HepG2 (cell line): ENCODE measurements around the gene SASS6. TPM values are rescaled to one million over a fixed set of nuclear protein-coding genes. Genes with fewer than 3 reads are reported as not detected.

ENCODE experiments used
- CHCHD3 ChIP-seq: sonication (generic); formaldehyde crosslinking; IDR thresholded peaks from 2 replicates; pipeline ENCODE4 v1.8.0; 2022; ENCODE audit warnings: mild to moderate bottlenecking, missing genetic modification reagents, moderate library complexity
- KIAA2018 ChIP-seq: sonication (generic); formaldehyde crosslinking; IDR thresholded peaks from 2 replicates; pipeline ENCODE4 v1.5.0; 2020; ENCODE audit warnings: mild to moderate bottlenecking, missing genetic modification reagents, borderline replicate concordance
- POLR2AphosphoS5 ChIP-seq: IDR thresholded peaks from 2 replicates; pipeline ENCODE4 v1.6.1; 2012; ENCODE audit warnings: low read depth, low read length
- RBM22 ChIP-seq: fragments of 200-400 bp; formaldehyde crosslinking; optimal IDR thresholded peaks from 2 replicates; pipeline ENCODE3; 2017; ENCODE audit warnings: mild to moderate bottlenecking, low read length, moderate library complexity
- SIN3B ChIP-seq: fragments of 150-350 bp; IDR thresholded peaks from 2 replicates; pipeline ENCODE4 v1.6.1; 2014; ENCODE audit warnings: low read length
- SMAD9 ChIP-seq: sonication (generic); formaldehyde crosslinking; IDR thresholded peaks from 2 replicates; pipeline ENCODE4 v1.5.1; 2020; ENCODE audit warnings: mild to moderate bottlenecking, missing genetic modification reagents
- ZBTB42 ChIP-seq: sonication (generic); formaldehyde crosslinking; IDR thresholded peaks from 2 replicates; pipeline ENCODE4 v1.5.0; 2020; ENCODE audit warnings: mild to moderate bottlenecking, missing genetic modification reagents
- ZNF160 ChIP-seq: sonication (generic); formaldehyde crosslinking; IDR thresholded peaks from 2 replicates; pipeline ENCODE4 v1.8.0; 2022; ENCODE audit warnings: mild to moderate bottlenecking, inconsistent platforms, missing genetic modification reagents
- ZNF292 ChIP-seq: sonication (generic); formaldehyde crosslinking; IDR thresholded peaks from 2 replicates; pipeline ENCODE4 v1.8.1; 2022; ENCODE audit warnings: mild to moderate bottlenecking, low read depth, missing genetic modification reagents, borderline replicate concordance
- ZNF343 ChIP-seq: sonication (generic); formaldehyde crosslinking; IDR thresholded peaks from 2 replicates; pipeline ENCODE4 v1.4.0; 2020; ENCODE audit warnings: mild to moderate bottlenecking, missing genetic modification reagents
- ZNF383 ChIP-seq: sonication (generic); formaldehyde crosslinking; IDR thresholded peaks from 2 replicates; pipeline ENCODE4 v1.4.0; 2020; ENCODE audit warnings: missing genetic modification reagents, mild to moderate bottlenecking, borderline replicate concordance
- ZNF547 ChIP-seq: sonication (generic); formaldehyde crosslinking; IDR thresholded peaks from 2 replicates; pipeline ENCODE4 v1.5.1; 2020; ENCODE audit warnings: mild to moderate bottlenecking, missing genetic modification reagents
- ZNF558 ChIP-seq: sonication (generic); formaldehyde crosslinking; IDR thresholded peaks from 2 replicates; pipeline ENCODE4 v1.9.0; 2022; ENCODE audit warnings: mild to moderate bottlenecking, missing genetic modification reagents, borderline replicate concordance
- ZNF644 ChIP-seq: IDR thresholded peaks from 2 replicates; pipeline ENCODE4 v1.6.1; 2016; ENCODE audit warnings: low read depth
- ZNF761 ChIP-seq: sonication (generic); formaldehyde crosslinking; conservative IDR thresholded peaks from 2 replicates; pipeline ENCODE4 v1.4.0; 2020; ENCODE audit warnings: mild to moderate bottlenecking, missing genetic modification reagents
- ZNF773 ChIP-seq: sonication (generic); formaldehyde crosslinking; IDR thresholded peaks from 2 replicates; pipeline ENCODE4 v1.4.0; 2020; ENCODE audit warnings: missing genetic modification reagents, borderline replicate concordance
- ZSCAN20 ChIP-seq: sonication (generic); formaldehyde crosslinking; IDR thresholded peaks from 2 replicates; pipeline ENCODE4 v1.4.0; 2020; ENCODE audit warnings: missing genetic modification reagents, mild to moderate bottlenecking, borderline replicate concordance
- polyA plus RNA-seq, 8 experiments: library from polyadenylated mRNA; depleted of rRNA in 3 of 8; stranded (reverse) in 7 of 8; unstranded in 1 of 8; fragments of >200 nt; fragmentation: Illumina TruSeq in 4 of 8; extraction: Trizol in 4 of 8; gene quantifications; 2 replicates each; pipeline versions ENCODE4 v1.2.1 to v1.2.3, GENCODE V29; 2011 to 2016; ENCODE audit warnings: low read depth in 4 of 8, missing spikeins in 1 of 8, mixed read lengths in 1 of 8; ENCODE audit not compliant: insufficient read depth in 1 of 8
- total RNA-seq, 5 experiments: library from RNA; depleted of rRNA; stranded (reverse); fragments of >200 nt; fragmentation: Illumina TruSeq; extraction: Trizol; gene quantifications; 2 replicates each; pipeline ENCODE4 v1.2.3, GENCODE V29; 2016; ENCODE audit warnings: low read depth in 1 of 5
- TF ChIP-seq, protein P1 (sequence below): sonication (generic); formaldehyde crosslinking; IDR thresholded peaks from 2 replicates; pipeline ENCODE4 v1.5.0; 2020; ENCODE audit warnings: missing genetic modification reagents, mild to moderate bottlenecking, borderline replicate concordance
- TF ChIP-seq, protein P2 (sequence below): sonication (generic); formaldehyde crosslinking; IDR thresholded peaks from 2 replicates; pipeline ENCODE4 v1.5.0; 2020; ENCODE audit warnings: mild to moderate bottlenecking, missing genetic modification reagents, borderline replicate concordance

The SASS6 gene
- total and polyA plus RNA-seq, 2 of the 13 experiments (the other 11 are each of a cell fraction or from before 2014, with no cell fraction given) = 2.3 to 10.7 TPM

DNA sequence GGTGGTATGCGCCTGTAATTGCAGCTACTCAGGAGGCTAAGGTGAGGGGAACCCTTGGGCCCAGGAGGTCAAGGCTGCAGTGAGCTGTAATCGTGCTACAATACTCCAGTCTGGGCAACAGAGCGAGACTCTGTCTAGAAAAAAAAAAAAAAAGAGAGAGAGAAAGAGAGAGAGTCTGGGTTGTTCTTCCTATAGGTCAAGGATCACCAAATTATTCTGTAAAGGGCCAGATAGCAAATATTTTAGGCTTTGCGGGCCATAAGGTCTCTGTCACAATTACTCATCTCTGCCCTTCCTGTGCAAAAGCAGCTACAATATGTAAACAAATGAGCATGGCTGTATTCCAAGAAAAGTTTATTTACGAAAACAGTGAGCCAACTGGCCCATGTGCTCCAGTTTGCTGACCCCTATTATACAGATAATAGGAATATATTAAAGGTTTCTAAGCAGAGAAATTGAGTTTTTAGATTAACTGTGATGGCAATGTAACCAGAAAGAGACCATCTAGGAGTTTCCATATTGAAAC, 2.1 kb downstream of the SASS6 start (continued):
- TF ChIP-seq, protein P1, sequence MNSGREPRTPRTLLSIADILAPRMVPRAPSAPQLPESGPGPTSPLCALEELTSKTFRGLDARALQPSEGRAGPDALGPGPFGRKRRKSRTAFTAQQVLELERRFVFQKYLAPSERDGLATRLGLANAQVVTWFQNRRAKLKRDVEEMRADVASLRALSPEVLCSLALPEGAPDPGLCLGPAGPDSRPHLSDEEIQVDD = no peak
- no peak for TF ChIP-seq ZNF383 (CRISPR knock-in tag)
- TF ChIP-seq RBM22 = no peak
- TF ChIP-seq ZSCAN20 (CRISPR knock-in tag) = no peak
- TF ChIP-seq POLR2AphosphoS5 = no peak
- no peak for TF ChIP-seq SMAD9 (CRISPR knock-in tag)
- TF ChIP-seq, protein P2, sequence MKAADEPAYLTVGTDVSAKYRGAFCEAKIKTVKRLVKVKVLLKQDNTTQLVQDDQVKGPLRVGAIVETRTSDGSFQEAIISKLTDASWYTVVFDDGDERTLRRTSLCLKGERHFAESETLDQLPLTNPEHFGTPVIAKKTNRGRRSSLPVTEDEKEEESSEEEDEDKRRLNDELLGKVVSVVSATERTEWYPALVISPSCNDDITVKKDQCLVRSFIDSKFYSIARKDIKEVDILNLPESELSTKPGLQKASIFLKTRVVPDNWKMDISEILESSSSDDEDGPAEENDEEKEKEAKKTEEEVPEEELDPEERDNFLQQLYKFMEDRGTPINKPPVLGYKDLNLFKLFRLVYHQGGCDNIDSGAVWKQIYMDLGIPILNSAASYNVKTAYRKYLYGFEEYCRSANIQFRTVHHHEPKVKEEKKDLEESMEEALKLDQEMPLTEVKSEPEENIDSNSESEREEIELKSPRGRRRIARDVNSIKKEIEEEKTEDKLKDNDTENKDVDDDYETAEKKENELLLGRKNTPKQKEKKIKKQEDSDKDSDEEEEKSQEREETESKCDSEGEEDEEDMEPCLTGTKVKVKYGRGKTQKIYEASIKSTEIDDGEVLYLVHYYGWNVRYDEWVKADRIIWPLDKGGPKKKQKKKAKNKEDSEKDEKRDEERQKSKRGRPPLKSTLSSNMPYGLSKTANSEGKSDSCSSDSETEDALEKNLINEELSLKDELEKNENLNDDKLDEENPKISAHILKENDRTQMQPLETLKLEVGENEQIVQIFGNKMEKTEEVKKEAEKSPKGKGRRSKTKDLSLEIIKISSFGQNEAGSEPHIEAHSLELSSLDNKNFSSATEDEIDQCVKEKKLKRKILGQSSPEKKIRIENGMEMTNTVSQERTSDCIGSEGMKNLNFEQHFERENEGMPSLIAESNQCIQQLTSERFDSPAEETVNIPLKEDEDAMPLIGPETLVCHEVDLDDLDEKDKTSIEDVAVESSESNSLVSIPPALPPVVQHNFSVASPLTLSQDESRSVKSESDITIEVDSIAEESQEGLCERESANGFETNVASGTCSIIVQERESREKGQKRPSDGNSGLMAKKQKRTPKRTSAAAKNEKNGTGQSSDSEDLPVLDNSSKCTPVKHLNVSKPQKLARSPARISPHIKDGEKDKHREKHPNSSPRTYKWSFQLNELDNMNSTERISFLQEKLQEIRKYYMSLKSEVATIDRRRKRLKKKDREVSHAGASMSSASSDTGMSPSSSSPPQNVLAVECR (CRISPR knock-in tag) = peak; percentile 20; the same call in 1 of the 2 replicates
- TF ChIP-seq ZNF761 = no peak
- no peak for TF ChIP-seq KIAA2018 (CRISPR knock-in tag)
- no peak for TF ChIP-seq ZNF773 (CRISPR knock-in tag)
- no peak for TF ChIP-seq ZNF160 (CRISPR knock-in tag)
- TF ChIP-seq ZNF292 (CRISPR knock-in tag) = no peak
- no peak for TF ChIP-seq ZBTB42
- TF ChIP-seq SIN3B = no peak
- no peak for TF ChIP-seq ZNF547
- no peak for TF ChIP-seq CHCHD3 (CRISPR knock-in tag)
- no peak for TF ChIP-seq ZNF343 (CRISPR knock-in tag)
- TF ChIP-seq ZNF558 (CRISPR knock-in tag) = no peak
- TF ChIP-seq ZNF644 (CRISPR knock-in tag) = no peak
